Stimulated activated naive CD4-positive, alpha-beta T cell treated with Interleukin-2 at 50 U/mL for 16 hours (primary cell): ENCODE data around the gene MCC.

Experiments used
- DNase-seq: peaks from one replicate; lab custom pipeline; 2025; lab: John Stamatoyannopoulos, UW

The MCC gene

DNA sequence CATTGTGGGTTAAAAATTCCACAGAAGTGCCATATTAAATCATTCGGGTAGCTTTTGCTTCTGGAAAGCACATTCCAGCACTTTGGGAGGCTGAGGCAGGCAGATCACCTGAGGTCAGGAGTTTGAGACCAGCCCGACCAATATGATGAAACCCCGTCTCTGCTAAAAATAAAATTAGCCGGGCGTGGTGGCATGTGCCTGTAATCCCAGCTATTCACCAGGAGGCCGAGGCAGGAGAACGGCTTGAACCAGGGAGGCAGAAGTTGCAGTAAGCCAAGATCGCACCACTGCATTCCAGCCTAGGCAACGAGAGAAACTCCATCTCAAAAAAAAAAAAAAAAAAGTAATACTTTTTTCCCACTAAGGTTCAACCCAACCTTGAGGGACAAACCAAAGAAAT lies 243.3 kb downstream of the MCC start:
- DNase-seq: no peak

- no peak for DNase-seq
Observed at GRCh38 chr5:113243349-113243664, 244.9 kb downstream of the MCC start.

- DNase-seq: no peak
Observed at GRCh38 chr5:113242481-113243348, 245.5 kb downstream of the MCC start.

DNA sequence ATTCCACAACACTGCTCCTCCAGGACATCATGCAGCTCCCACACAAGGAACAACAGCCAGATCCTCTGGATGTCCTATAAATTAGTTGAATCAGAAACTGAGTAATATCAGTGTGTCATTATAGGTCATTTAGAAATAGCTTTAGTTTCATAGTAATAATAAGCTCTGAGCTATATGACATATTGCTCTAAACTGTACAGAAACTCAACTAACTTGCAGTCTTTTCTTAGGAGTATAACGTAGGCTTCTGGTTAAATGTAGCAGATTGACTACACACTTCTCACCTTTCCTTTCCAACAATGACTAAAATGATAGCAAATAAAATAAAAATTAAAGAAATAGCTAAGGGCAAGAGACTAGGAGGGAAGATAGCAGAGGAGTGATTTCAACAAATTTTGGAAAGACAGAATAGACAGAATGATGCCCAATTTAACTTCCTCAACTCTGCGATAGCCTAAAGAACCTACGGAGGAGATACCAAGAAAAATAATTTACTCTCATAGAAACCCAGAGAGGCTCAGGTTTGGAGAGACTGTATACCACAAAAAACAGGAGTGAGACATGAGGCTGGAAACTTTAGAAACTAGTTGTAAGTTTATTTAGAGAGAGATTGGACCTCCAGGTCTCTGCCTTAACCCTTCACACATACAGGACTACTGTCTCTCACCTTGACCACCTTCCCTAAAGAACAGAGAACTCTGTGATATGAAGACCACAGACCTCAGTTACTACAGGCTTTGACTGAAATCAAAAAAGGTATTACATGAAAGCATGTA lies 247.1 kb downstream of the MCC start:
- no peak for DNase-seq

- no peak for DNase-seq
Observed at GRCh38 chr5:113240032-113240431, 248.2 kb downstream of the MCC start.

DNA sequence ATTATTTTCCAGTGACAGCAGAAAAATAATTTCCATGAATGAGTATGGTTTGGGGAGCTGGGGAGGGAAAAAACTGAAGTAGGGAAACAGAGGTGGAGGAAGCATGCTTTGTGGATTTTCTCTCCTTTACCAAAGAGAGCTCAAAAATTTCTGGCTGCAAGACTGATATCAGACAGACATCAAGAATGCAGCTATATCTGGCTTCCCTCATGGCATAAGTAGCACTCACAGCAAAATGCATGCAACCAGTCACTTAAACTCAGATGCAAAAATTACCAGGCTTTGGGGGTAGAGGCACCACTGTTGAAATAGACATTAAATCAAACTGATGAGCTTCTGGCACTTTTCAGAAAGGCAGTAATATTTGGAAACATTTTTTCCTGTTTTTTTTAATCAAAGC lies 250.4 kb downstream of the MCC start:
- no peak for DNase-seq

- no peak for DNase-seq
Observed at GRCh38 chr5:113236536-113237288, 251.5 kb downstream of the MCC start.

DNA sequence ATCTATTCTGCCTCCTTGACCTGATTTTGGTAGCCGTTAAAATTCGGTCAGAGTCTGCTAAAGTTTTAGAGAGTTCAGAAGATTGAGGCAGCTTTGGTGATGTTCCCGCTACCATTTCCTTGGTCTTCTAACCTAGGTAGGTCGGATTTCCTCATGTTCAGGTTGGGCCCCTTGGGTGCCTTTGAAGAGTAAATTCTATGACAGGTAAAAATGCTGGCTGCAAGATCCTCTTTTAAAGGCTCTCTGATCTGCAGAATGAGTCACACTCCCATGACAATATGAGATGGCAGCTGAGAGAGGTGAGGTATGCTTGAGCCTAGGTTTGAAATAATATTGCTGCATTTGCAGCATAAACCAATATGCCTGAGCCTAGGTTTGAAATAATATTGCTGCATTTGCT lies 252.4 kb downstream of the MCC start:
- no peak for DNase-seq

- DNase-seq: no peak
Observed at GRCh38 chr5:113234546-113234945, 253.7 kb downstream of the MCC start.

GRCh38 chr5:113233606-113234005 lies 254.6 kb downstream of the MCC start:
- no peak for DNase-seq

- no peak for DNase-seq
Observed at GRCh38 chr5:113232667-113233066, 255.6 kb downstream of the MCC start.

DNA sequence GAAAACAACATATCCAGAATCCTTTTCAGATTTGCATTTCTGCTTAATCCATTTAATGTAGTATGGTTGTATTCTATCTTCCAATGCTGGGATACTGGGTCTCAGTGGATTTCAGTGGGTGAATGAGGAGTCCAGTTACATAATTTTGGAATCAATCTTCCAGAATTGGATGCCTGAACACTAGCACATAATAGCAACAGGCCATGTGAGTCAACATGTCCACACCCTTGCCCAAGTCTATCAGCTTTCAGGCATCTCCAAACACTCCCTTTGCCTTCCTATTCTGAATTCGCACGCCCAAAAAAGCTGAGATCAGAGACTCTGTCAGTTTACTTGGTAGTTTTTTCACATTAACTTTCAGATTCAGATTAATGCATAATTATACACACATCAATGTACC lies 256.0 kb downstream of the MCC start:
- no peak for DNase-seq

GRCh38 chr5:113231653-113232000 lies 256.6 kb downstream of the MCC start:
- no peak for DNase-seq

GRCh38 chr5:113230711-113231652 lies 257.3 kb downstream of the MCC start:
- DNase-seq: no peak

- DNase-seq: no peak
Observed at GRCh38 chr5:113227798-113228197, 260.5 kb downstream of the MCC start.

GRCh38 chr5:113226116-113226736 lies 262.0 kb downstream of the MCC start:
- DNase-seq: no peak

DNA sequence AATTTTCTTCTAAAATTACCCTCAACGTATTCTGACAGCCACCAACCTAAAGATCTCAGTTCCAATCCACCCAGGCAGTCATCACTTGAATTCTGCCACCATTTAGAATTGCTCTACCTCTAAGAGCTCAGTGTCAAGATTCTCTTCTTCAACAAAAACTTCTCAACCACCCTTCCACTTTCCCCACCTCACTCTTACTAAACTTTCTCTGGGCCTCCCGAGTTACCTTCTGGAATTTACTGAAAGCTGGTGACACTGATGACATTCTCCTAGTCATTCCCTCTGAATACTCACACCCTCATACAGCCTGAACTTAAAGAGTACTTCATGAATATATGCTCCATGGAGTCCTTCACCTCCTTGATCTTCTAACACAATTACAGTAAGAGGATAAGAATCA lies 263.0 kb downstream of the MCC start:
- DNase-seq: no peak

DNA sequence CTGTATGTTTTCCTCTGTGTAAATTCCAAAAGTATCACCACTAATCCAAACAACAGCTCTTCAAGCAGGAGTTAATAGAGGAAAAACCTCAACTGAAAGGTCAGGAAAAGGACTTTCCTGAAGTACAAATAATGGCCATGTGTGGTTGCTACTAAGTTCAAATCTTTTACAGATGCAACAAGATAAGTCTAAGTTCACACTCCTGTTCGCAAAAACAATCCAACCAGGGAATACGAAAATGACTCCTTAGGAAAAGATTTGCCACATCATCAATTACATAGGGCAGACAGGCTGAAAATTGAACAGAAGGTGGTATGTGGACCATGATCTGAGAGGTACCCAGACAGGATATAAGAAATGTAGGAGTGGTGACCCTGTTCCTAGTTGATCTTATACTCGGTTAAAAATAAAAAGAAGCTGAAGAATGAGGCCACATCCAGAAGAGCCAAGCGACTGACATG lies 263.6 kb downstream of the MCC start:
- no peak for DNase-seq

GRCh38 chr5:113223831-113224604 lies 264.2 kb downstream of the MCC start:
- DNase-seq: no peak

DNA sequence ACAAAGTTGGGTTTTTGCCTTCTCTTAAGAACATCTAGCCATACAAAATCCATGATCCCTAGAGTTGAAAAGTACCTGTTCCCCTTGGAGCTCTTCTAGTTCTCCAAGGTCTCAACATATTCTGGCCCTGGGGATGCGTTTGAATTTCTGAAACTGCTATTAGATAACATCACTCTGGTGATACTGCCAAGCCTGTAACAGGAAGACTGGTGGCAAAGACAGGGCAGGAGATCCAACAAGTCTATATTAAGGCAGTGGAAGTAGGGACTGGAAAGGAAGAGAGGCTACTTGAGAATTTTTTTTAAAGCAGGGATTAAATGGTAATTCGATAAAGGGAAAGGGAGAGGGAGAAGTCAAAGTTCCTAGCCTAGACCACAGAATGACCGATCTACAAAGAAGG lies 264.9 kb downstream of the MCC start:
- no peak for DNase-seq
